Uterus (tissue), 4 donors: ENCODE results near the gene POMGNT2. TPM values are rescaled to one million over a fixed set of nuclear protein-coding genes. Genes with fewer than 3 reads are reported as not detected.

Experiments used
- DNase-seq, 2 donors: peaks; one replicate each; pipeline ENCODE4 v3.0.0-alpha.2; 2019 to 2020
- H3K27ac ChIP-seq, 2 donors: fragments of 200-600 bp; sonication (generic); 1 replicate in 1 of 2; 2 replicates in 1 of 2; pipeline ENCODE4 v1.5.1; 2016 to 2018
- H3K27me3 ChIP-seq, 2 donors: fragments of 200-600 bp; sonication (generic); one replicate each; pipeline ENCODE4 v1.5.1; 2018 to 2019; ENCODE audit warnings: control low read depth in 1 of 2
- H3K36me3 ChIP-seq, 2 donors: fragments of 200-600 bp; sonication (generic); one replicate each; pipeline ENCODE4 v1.5.1; 2019; ENCODE audit warnings: control low read depth in 1 of 2
- H3K4me1 ChIP-seq, 2 donors: fragments of 200-600 bp; sonication (generic); one replicate each; pipeline ENCODE4 v1.5.1; 2018 to 2019; ENCODE audit warnings: control low read depth in 1 of 2
- H3K4me3 ChIP-seq, 2 donors: fragments of 200-600 bp; sonication (generic); 1 replicate in 1 of 2; 2 replicates in 1 of 2; pipeline ENCODE4 v1.5.1; 2018 to 2019; ENCODE audit warnings: mild to moderate bottlenecking in 1 of 2
- H3K9me3 ChIP-seq, 2 donors: fragments of 200-600 bp; sonication (generic); one replicate each; pipeline ENCODE4 v1.5.1; 2019; ENCODE audit warnings: control low read depth in 1 of 2
- POLR2A ChIP-seq, 2 donors: fragments of 450-650 bp; IDR thresholded peaks; one replicate each; pipeline ENCODE4 v1.6.1; 2016; ENCODE audit warnings: antibody characterized with exemption in 2 of 2, mild to moderate bottlenecking in 1 of 2, moderate library complexity in 1 of 2
- intact Hi-C: fragments of 100-400 bp; cut with DNase I; formaldehyde crosslinking; loops from one replicate; pipeline ENCODE4 v1.15.1; 2023; ENCODE audit warnings: low total_unique reads
- total RNA-seq, 4 donors: library from RNA; depleted of rRNA in 3 of 4; stranded (reverse); fragments of >200 nt in 3 of 4; gene quantifications; one replicate each; pipeline versions ENCODE4 v1.1.0 to v1.2.4, GENCODE V29; 2014 to 2023
- TF ChIP-seq, protein P1 (sequence below), 4 experiments: fragments of 200-600 bp in 2 of 4; fragments of 450-650 bp in 2 of 4; sonication (generic) in 2 of 4; IDR thresholded peaks; one replicate each; pipeline ENCODE4 v1.5.1; 2016 to 2019; ENCODE audit warnings: antibody characterized with exemption in 4 of 4, mild to moderate bottlenecking in 2 of 4, moderate library complexity in 1 of 4
- donor health status: DM: yes; HTN: yes; CAD: no.

POMGNT2 gene
- total RNA-seq, 4 donors from 2014 or later, result 17.6 to 103 (median 57.7) TPM

DNA sequence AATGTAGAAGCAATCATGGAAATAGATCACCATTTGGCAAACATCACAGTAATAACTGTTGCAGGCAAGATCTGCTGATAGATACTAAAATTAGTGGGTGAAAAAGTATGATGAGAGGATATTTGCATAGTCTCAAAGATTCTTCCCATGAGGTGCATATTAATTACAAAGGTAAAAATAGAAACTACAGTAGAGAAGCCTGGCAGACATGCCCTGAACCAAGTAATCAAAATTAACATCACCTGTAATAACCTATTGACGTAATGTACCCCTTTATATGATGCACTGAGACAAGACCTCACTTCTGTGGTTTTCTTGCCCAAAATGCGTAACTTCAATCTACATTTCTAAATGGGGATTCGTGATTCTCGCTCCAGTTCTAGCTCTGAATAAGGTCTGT lies 14.4 kb downstream of the POMGNT2 start:
- Histone ChIP-seq H3K27ac (peak overlapping the region; percentile 84 to 88), H3K9me3 (no peaks in the 10 kb centered on the region), H3K27me3 (no peaks in the 10 kb centered on the region), H3K4me1 (peaks cover 0 to 7% of the 10 kb centered on the region in 2 donors), H3K36me3 (no peaks in the 10 kb centered on the region), H3K4me3 (no peak overlapping the region)
- no peak for DNase-seq
- no peak for TF ChIP-seq POLR2A (IDR thresholded peaks at IDR 0.05)
- TF ChIP-seq, protein P1, sequence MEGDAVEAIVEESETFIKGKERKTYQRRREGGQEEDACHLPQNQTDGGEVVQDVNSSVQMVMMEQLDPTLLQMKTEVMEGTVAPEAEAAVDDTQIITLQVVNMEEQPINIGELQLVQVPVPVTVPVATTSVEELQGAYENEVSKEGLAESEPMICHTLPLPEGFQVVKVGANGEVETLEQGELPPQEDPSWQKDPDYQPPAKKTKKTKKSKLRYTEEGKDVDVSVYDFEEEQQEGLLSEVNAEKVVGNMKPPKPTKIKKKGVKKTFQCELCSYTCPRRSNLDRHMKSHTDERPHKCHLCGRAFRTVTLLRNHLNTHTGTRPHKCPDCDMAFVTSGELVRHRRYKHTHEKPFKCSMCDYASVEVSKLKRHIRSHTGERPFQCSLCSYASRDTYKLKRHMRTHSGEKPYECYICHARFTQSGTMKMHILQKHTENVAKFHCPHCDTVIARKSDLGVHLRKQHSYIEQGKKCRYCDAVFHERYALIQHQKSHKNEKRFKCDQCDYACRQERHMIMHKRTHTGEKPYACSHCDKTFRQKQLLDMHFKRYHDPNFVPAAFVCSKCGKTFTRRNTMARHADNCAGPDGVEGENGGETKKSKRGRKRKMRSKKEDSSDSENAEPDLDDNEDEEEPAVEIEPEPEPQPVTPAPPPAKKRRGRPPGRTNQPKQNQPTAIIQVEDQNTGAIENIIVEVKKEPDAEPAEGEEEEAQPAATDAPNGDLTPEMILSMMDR (IDR thresholded peaks at IDR 0.05), result no peak
- intact Hi-C loops, result no loop called here

GRCh38 chr3:43090238-43090637 lies 15.6 kb downstream of the POMGNT2 start:
- Histone ChIP-seq H3K36me3 (no peaks in the 10 kb centered on the region), H3K27me3 (no peaks in the 10 kb centered on the region), H3K4me1 (peaks cover 0 to 7% of the 10 kb centered on the region in 2 donors), H3K4me3 (no peak overlapping the region), H3K9me3 (no peaks in the 10 kb centered on the region), H3K27ac (peak overlapping the region; percentile 84 to 88)
- intact Hi-C loops, result no loop called here
- TF ChIP-seq, protein P1 (IDR thresholded peaks at IDR 0.05), result no peak
- TF ChIP-seq POLR2A (IDR thresholded peaks at IDR 0.05), result no peak
- no peak for DNase-seq

DNA sequence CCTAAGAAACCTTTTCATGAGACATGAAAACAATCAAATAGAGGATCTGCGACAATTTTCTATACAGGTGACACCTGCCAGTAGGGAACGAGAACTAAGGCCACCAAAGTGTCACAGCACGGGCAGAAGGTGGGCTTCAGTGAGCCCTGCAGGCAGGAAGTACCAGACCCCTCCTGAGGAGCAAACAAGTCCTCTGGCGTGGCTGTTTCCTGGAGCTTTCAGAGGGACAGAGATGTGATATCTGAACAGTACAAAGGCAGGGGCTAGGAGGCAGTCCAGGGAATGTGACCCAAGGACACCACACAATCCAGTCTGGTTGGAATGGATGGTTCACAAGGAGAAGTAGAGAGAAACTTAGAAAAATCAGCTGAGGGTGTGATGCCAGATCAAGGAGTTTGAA lies 16.8 kb downstream of the POMGNT2 start:
- Histone ChIP-seq H3K36me3 (no peaks in the 10 kb centered on the region), H3K4me1 (peaks cover 0 to 7% of the 10 kb centered on the region in 2 donors), H3K9me3 (no peaks in the 10 kb centered on the region), H3K4me3 (no peak overlapping the region), H3K27ac (peak overlapping the region; percentile 84 to 88), H3K27me3 (no peaks in the 10 kb centered on the region)
- intact Hi-C loops, result no loop called here
- DNase-seq, result no peak
- TF ChIP-seq, protein P1 (IDR thresholded peaks at IDR 0.05), result no peak
- TF ChIP-seq POLR2A (IDR thresholded peaks at IDR 0.05), result no peak

DNA sequence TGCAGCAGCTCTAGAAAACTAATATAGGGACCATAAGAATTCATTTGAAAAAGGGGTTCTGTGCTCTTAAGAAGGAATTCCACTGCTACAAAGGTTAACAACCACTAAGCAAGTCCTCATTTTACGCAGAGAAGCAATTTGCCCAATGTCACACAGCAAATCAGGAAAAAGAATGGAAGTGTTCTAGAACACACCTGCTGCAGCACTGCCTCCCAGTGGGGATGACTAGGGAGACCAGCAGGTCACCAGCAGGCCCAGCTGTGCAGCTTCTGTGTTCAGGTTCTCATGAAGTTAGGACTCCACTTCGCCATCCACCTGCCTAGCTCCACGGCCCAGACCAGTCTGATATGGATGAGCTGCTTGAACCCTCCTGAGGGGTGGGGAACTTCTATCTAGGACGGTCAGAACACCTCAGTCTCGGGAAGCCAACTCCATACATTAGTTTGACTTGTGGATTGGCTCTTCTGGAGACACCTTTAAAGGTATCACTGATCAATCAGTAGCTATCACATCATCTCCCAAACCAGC lies 18.6 kb downstream of the POMGNT2 start:
- peaks cover 0 to 7% of the 10 kb centered on the region in 2 donors for H3K4me1 ChIP-seq
- no peaks in the 10 kb centered on the region for H3K27me3 ChIP-seq
- intact Hi-C loops, result no loop called here
- no peaks in the 10 kb centered on the region for H3K36me3 ChIP-seq
- no peak for DNase-seq
- H3K4me3 ChIP-seq, result no peak overlapping the region
- H3K27ac ChIP-seq, result peak overlapping the region; percentile 84 to 88
- no peaks in the 10 kb centered on the region for H3K9me3 ChIP-seq
- TF ChIP-seq, protein P1 (IDR thresholded peaks at IDR 0.05), result peak in 2 of 4 experiments; percentile 15 to 27
- TF ChIP-seq POLR2A (IDR thresholded peaks at IDR 0.05), result no peak

DNA sequence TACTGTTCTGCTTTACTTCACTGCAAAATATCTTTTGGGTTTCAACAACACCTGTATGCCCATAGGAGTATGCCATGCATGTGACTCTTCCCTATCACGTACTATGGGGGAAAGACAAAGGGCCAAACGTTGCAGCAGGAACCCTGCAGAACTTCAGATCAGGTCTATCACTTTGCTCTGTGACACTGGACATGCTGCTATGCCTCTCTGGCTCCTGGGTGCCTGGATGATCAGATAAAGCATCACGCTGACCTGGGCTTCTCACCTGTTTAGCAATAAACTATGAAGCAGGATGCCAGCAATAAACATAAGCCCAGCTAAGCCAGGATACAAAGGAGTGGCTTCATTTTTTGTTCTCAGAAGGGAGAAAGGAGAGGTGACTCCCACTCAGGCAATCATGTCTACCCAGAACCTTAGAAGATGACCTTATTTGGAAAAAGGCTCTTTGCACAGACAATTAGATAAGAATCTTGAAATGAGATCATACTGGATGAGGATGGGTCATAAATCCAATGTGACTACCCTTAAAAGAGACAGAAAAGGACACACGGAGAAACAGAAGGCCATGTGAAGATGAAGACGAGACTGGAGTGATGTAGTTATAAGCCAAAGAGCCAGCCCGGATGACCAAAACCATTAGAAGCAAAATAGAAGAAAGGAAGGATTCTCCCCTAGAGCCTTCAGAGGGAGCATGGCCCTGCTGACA lies 19.3 kb downstream of the POMGNT2 start:
- H3K4me1 ChIP-seq, result peaks cover 0 to 7% of the 10 kb centered on the region in 2 donors
- H3K27me3 ChIP-seq, result no peaks in the 10 kb centered on the region
- H3K4me3 ChIP-seq, result no peak overlapping the region
- peak in 1 of 2 donors; percentile 34 for TF ChIP-seq POLR2A (IDR thresholded peaks at IDR 0.05)
- TF ChIP-seq, protein P1 (IDR thresholded peaks at IDR 0.05), result no peak
- H3K9me3 ChIP-seq, result no peaks in the 10 kb centered on the region
- H3K36me3 ChIP-seq, result no peaks in the 10 kb centered on the region
- intact Hi-C loops, result no loop called here
- peak in 1 of 2 donors; percentile 54 for DNase-seq
- H3K27ac ChIP-seq, result peak overlapping the region; percentile 84 to 88
